Endothelial cell of umbilical vein (primary cell): ENCODE data around the gene NAT10. TPM values are rescaled to one million over a fixed set of nuclear protein-coding genes. Genes with fewer than 3 reads are reported as not detected.

ENCODE experiments used
- BruUV-seq: library from RNA; stranded (reverse); fragments of 400-500 nt; replicated peaks from 2 replicates; lab custom pipeline; 2021; lab: Mats Ljungman, UMichigan
- CTCF ChIA-PET: fragments of 300-600, 350-600 bp; sonication (Branson Sonifier 250); formaldehyde crosslinking; loops from one replicate; lab custom pipeline; 2021; ENCODE audit warnings: antibody characterized with exemption, inconsistent platforms; lab: Charles Lee
- POLR2A ChIA-PET: fragments of 300-600, 350-600 bp; sonication (Branson Sonifier 250); formaldehyde crosslinking; loops from one replicate; lab custom pipeline; 2021; ENCODE audit warnings: antibody characterized with exemption, inconsistent platforms; lab: Charles Lee
- DNase-seq: peaks from one replicate; pipeline ENCODE4 v3.0.0-alpha.2; 2011; ENCODE audit warnings: low read depth, low spot score
- FAIRE-seq: peaks from 2 replicates; lab custom pipeline; 2011; peaks lifted over from hg19 to GRCh38; lab: Jason Lieb, UNC
- H2AFZ ChIP-seq: 2 replicates; pipeline ENCODE4 v1.6.0; 2012; ENCODE audit warnings: low read depth, low read length, control low read depth, inconsistent platforms
- H3K27ac ChIP-seq: 2 replicates; pipeline ENCODE4 v1.5.1; 2011; ENCODE audit warnings: low read depth, mild to moderate bottlenecking, control low read depth, low read length, moderate library complexity; ENCODE audit not compliant: insufficient read depth
- H3K27me3 ChIP-seq, 2 experiments: 2 replicates each; pipeline versions ENCODE4 v1.6.0 to v1.6.1; 2011; ENCODE audit warnings: low read length in 2 of 2, mixed read lengths in 1 of 2; ENCODE audit not compliant: control insufficient read depth in 2 of 2, insufficient read depth in 2 of 2
- H3K36me3 ChIP-seq, 2 experiments: 2 replicates in 1 of 2; 3 replicates in 1 of 2; pipeline ENCODE4 v1.5.1; 2011; ENCODE audit warnings: low read length in 2 of 2, mild to moderate bottlenecking in 1 of 2, moderate library complexity in 1 of 2; ENCODE audit not compliant: control insufficient read depth in 2 of 2, insufficient read depth in 2 of 2; ENCODE audit errors: extremely low read depth in 1 of 2
- H3K4me1 ChIP-seq: 3 replicates; pipeline ENCODE4 v1.5.1; 2011; ENCODE audit warnings: mild to moderate bottlenecking, low read length; ENCODE audit not compliant: control insufficient read depth, insufficient read depth; ENCODE audit errors: extremely low read depth
- H3K4me2 ChIP-seq: 2 replicates; pipeline ENCODE4 v1.6.1; 2011; ENCODE audit warnings: low read length, control low read depth, mixed read lengths; ENCODE audit not compliant: insufficient read depth
- H3K4me3 ChIP-seq, 3 experiments: fragments of 200-600 bp in 1 of 3; sonication (generic), shearing (Covaris generic) in 1 of 3; replicated peaks in 1 of 3; 2 replicates each; pipeline ENCODE4 v1.5.1; 2011 to 2016; ENCODE audit warnings: control low read depth in 3 of 3, low read length in 3 of 3, mild to moderate bottlenecking in 2 of 3, inconsistent platforms in 1 of 3, low read depth in 1 of 3, moderate library complexity in 1 of 3; ENCODE audit not compliant: insufficient read depth in 1 of 3
- H3K79me2 ChIP-seq: 2 replicates; pipeline ENCODE4 v1.6.0; 2012; ENCODE audit warnings: low read length, inconsistent platforms; ENCODE audit not compliant: control insufficient read depth, insufficient read depth
- H3K9ac ChIP-seq: replicated peaks from 2 replicates; pipeline ENCODE3; 2011; ENCODE audit warnings: low read length, control low read depth; ENCODE audit not compliant: insufficient read depth; ENCODE audit errors: extremely low read depth
- H3K9me1 ChIP-seq: replicated peaks from 3 replicates; pipeline ENCODE4 v1.6.0; 2011; ENCODE audit warnings: mild to moderate bottlenecking, low read length; ENCODE audit not compliant: control insufficient read depth, insufficient read depth; ENCODE audit errors: extremely low read depth
- H3K9me3 ChIP-seq: replicated peaks from 2 replicates; pipeline ENCODE4 v1.5.1; 2012; ENCODE audit warnings: low read length, inconsistent platforms; ENCODE audit not compliant: control insufficient read depth, insufficient read depth
- H4K20me1 ChIP-seq: replicated peaks from 2 replicates; pipeline ENCODE3; 2011; ENCODE audit warnings: mild to moderate bottlenecking, low read length; ENCODE audit not compliant: control insufficient read depth, insufficient read depth; ENCODE audit errors: extremely low read depth
- CTCF ChIP-seq, 2 donors: IDR thresholded peaks; 1 replicate in 1 of 2; 2 replicates in 1 of 2; pipeline ENCODE4 v1.5.1; 2011; ENCODE audit warnings: low read length in 2 of 2, mild to moderate bottlenecking in 2 of 2, moderate library complexity in 2 of 2, control low read depth in 1 of 2, inconsistent platforms in 1 of 2, low read depth in 1 of 2; ENCODE audit not compliant: insufficient read depth in 1 of 2; ENCODE audit errors: extremely low read depth in 1 of 2
- EZH2 ChIP-seq: IDR thresholded peaks from 2 replicates; pipeline ENCODE4 v1.6.1; 2012; ENCODE audit warnings: borderline replicate concordance, low read depth, mild to moderate bottlenecking, moderate library complexity, low read length, inconsistent platforms; ENCODE audit not compliant: severe bottlenecking
- FOS ChIP-seq: IDR thresholded peaks from 2 replicates; pipeline ENCODE4 v1.6.1; 2011; ENCODE audit warnings: mild to moderate bottlenecking, low read length, moderate library complexity, borderline replicate concordance; ENCODE audit not compliant: insufficient read depth
- JUN ChIP-seq: IDR thresholded peaks from 2 replicates; pipeline ENCODE4 v1.6.1; 2011; ENCODE audit warnings: borderline replicate concordance, low read depth; ENCODE audit not compliant: insufficient read length, insufficient read depth
- MAX ChIP-seq: IDR thresholded peaks from 2 replicates; pipeline ENCODE4 v1.6.1; 2011; ENCODE audit not compliant: insufficient read depth, insufficient read length
- MYC ChIP-seq: IDR thresholded peaks from one replicate; pipeline ENCODE4 v1.6.1; 2011; ENCODE audit warnings: mild to moderate bottlenecking, low read depth, low read length
- POLR2A ChIP-seq: IDR thresholded peaks from 2 replicates; pipeline ENCODE4 v1.6.1; 2012; ENCODE audit warnings: low read depth, mild to moderate bottlenecking, control low read depth, low read length
- dilution Hi-C: fragments of 300-500 bp; cut with MboI; formaldehyde crosslinking; loops from one replicate; pipeline ENCODE4 v1.15.0; 2019; ENCODE audit warnings: low sequenced_read_pairs; ENCODE audit not compliant: extremely low pct_ligation_motif_present
- intact Hi-C: fragments of 100-400 bp; cut with micrococcal nuclease; formaldehyde crosslinking; loops from one replicate; pipeline ENCODE4 v1.10.0; 2022
- polyA plus RNA-seq, 4 experiments: library from polyadenylated mRNA; depleted of rRNA in 3 of 4; stranded (reverse) in 3 of 4; unstranded in 1 of 4; fragments of >200 nt; gene quantifications; 2 replicates each; pipeline versions ENCODE4 v1.2.1 to v1.2.3, GENCODE V29; 2011 to 2012; ENCODE audit warnings: missing spikeins in 1 of 4
- total RNA-seq: library from RNA; stranded (reverse); gene quantifications from 2 replicates; pipeline ENCODE4 v1.2.3, GENCODE V29; 2021

NAT10 gene
- total and polyA plus RNA-seq, 2 donors (not counting 3 experiments of a cell fraction or from before 2014, with no cell fraction given), result 32.0 to 57.6 TPM

GRCh38 chr11:34192481-34193401 is 87.3 kb downstream of the NAT10 start:
- FAIRE-seq, result no peak

More at GRCh38 chr11:34192481-34193401, 87.3 kb downstream of the NAT10 start:
- Histone ChIP-seq H3K9ac (no peak overlapping the region), H3K4me3 (no peak overlapping the region), H3K9me3 (no peaks in the 10 kb centered on the region), H3K27me3 (peaks cover 0 to 3% of the 10 kb centered on the region in 2 experiments), H3K9me1 (no peaks in the 10 kb centered on the region), H3K4me1 (no peaks in the 10 kb centered on the region), H3K79me2 (no peaks in the 10 kb centered on the region), H4K20me1 (no peaks in the 10 kb centered on the region), H2AFZ (no peak overlapping the region), H3K27ac (no peak overlapping the region), H3K36me3 (no peaks in the 10 kb centered on the region), H3K4me2 (no peak overlapping the region)
- intact Hi-C loops, result no loop called here
- BruUV-seq, result no TSS peak
- dilution Hi-C loops, result no loop called here
- no peak for TF ChIP-seq FOS
- no peak for TF ChIP-seq EZH2
- no peak for TF ChIP-seq JUN
- no peak for TF ChIP-seq CTCF (IDR thresholded peaks at IDR 0.05; ENCODE audit: extremely low read depth in 1 of 2, insufficient read depth in 1 of 2, low read depth in 1 of 2, low read length in 2 of 2)
- TF ChIP-seq POLR2A, result no peak
- no peak for TF ChIP-seq MYC
- TF ChIP-seq MAX, result no peak
- DNase-seq, result no peak
- ChIA-PET POLR2A (no interaction called here), CTCF (no interaction called here)
